Smooth muscle cell (in vitro differentiated cells): ENCODE measurements around the gene RTP2. TPM values are rescaled to one million over a fixed set of nuclear protein-coding genes. Genes with fewer than 3 reads are reported as not detected.

ENCODE experiments used
- DNase-seq: peaks from one replicate; lab custom pipeline; 2025; ENCODE audit not compliant: unreplicated experiment; lab: John Stamatoyannopoulos, UW
- H2AFZ ChIP-seq: fragments of 200-600 bp; sonication (generic); 2 replicates; pipeline ENCODE4 v1.6.0; 2016; ENCODE audit warnings: antibody characterized with exemption, low read depth, mild to moderate bottlenecking
- H3F3A ChIP-seq: fragments of 200-600 bp; sonication (generic); 2 replicates; pipeline ENCODE4 v1.6.0; 2017; ENCODE audit warnings: antibody characterized with exemption, low read depth
- H3K27ac ChIP-seq: fragments of 200-600 bp; sonication (generic); 2 replicates; pipeline ENCODE4 v1.5.1; 2016; ENCODE audit warnings: low read depth, mild to moderate bottlenecking
- H3K27me3 ChIP-seq: fragments of 200-600 bp; sonication (generic); 2 replicates; pipeline ENCODE4 v1.6.1; 2016; ENCODE audit warnings: low read depth, mild to moderate bottlenecking
- H3K36me3 ChIP-seq: fragments of 200-600 bp; sonication (generic); 2 replicates; pipeline ENCODE4 v1.5.1; 2016; ENCODE audit warnings: low read depth
- H3K4me1 ChIP-seq: fragments of 200-600 bp; sonication (generic); 2 replicates; pipeline ENCODE4 v1.5.1; 2016; ENCODE audit warnings: low read depth
- H3K4me2 ChIP-seq: fragments of 200-600 bp; sonication (generic); 2 replicates; pipeline ENCODE4 v1.6.0; 2016; ENCODE audit warnings: mild to moderate bottlenecking
- H3K4me3 ChIP-seq: fragments of 200-600 bp; sonication (generic); 2 replicates; pipeline ENCODE4 v1.5.1; 2016; ENCODE audit warnings: mild to moderate bottlenecking
- H3K79me2 ChIP-seq: fragments of 200-600 bp; sonication (generic); 2 replicates; pipeline ENCODE4 v1.6.0; 2016; ENCODE audit warnings: low read depth, mild to moderate bottlenecking
- H3K9ac ChIP-seq: fragments of 200-600 bp; sonication (generic); 2 replicates; pipeline ENCODE4 v1.6.0; 2016; ENCODE audit warnings: low read depth
- H3K9me3 ChIP-seq: fragments of 200-600 bp; sonication (generic); replicated peaks from 2 replicates; pipeline ENCODE4 v1.5.1; 2016; ENCODE audit warnings: low read depth
- H4K20me1 ChIP-seq: fragments of 200-600 bp; sonication (generic); 2 replicates; pipeline ENCODE4 v1.6.0; 2016; ENCODE audit warnings: low read depth
- CTCF ChIP-seq: fragments of 200-600 bp; sonication (generic); IDR thresholded peaks from 2 replicates; pipeline ENCODE4 v1.5.1; 2017; ENCODE audit warnings: borderline replicate concordance, mild to moderate bottlenecking, antibody characterized with exemption; ENCODE audit not compliant: insufficient read depth, poor library complexity, severe bottlenecking
- WGBS: methylation state at CpG from one replicate; pipeline ENCODE4 v1.1.7; 2016; ENCODE audit warnings: low lambda C conversion rate; 5-methylcytosine and 5-hydroxymethylcytosine counted together
- polyA plus RNA-seq: library from polyadenylated mRNA; unstranded; fragments of >200 nt; fragmentation: Nextera tagmentation; extraction: Ambion mirVana; gene quantifications from 2 replicates; pipeline ENCODE4 v1.2.1, GENCODE V29; 2016
- total RNA-seq: library from RNA; depleted of rRNA; stranded (reverse); fragments of >200 nt; gene quantifications from 2 replicates; pipeline ENCODE4 v1.2.3, GENCODE V29; 2014

RTP2 gene
- total and polyA plus RNA-seq, 2 experiments from 2014 or later, result not detected

- no peak for DNase-seq
- Histone ChIP-seq H3K4me1 (peaks cover 4% of the 10 kb centered on the region), H3K27ac (no peak overlapping the region), H3K27me3 (no peaks in the 10 kb centered on the region), H3K79me2 (no peaks in the 10 kb centered on the region), H3K9me3 (no peaks in the 10 kb centered on the region), H3K4me2 (no peak overlapping the region), H3K36me3 (peaks cover 18% of the 10 kb centered on the region), H2AFZ (no peak overlapping the region), H4K20me1 (no peaks in the 10 kb centered on the region), H3K4me3 (no peak overlapping the region), H3F3A (no peaks in the 10 kb centered on the region), H3K9ac (no peak overlapping the region)
- no peak for TF ChIP-seq CTCF
- 97% methylated on average over 5 of the region's 5 CpGs for WGBS
Observed at GRCh38 chr3:187718802-187719201, 16.4 kb upstream of the RTP2 start.

- peaks cover 6% of the 10 kb centered on the region for H3K36me3 ChIP-seq
- no peaks in the 10 kb centered on the region for H3K9me3 ChIP-seq
- H2AFZ ChIP-seq, result no peak overlapping the region
- H3K4me3 ChIP-seq, result no peak overlapping the region
- DNase-seq, result no peak
- H3K79me2 ChIP-seq, result no peaks in the 10 kb centered on the region
- H3K4me2 ChIP-seq, result no peak overlapping the region
- H4K20me1 ChIP-seq, result no peaks in the 10 kb centered on the region
- H3K4me1 ChIP-seq, result peaks cover 4% of the 10 kb centered on the region
- no peak for TF ChIP-seq CTCF
- WGBS, result 68% methylated on average over 1 of the region's 1 CpG
- no peak overlapping the region for H3K27ac ChIP-seq
- no peak overlapping the region for H3K9ac ChIP-seq
- no peaks in the 10 kb centered on the region for H3F3A ChIP-seq
- no peaks in the 10 kb centered on the region for H3K27me3 ChIP-seq
Observed at GRCh38 chr3:187717572-187717971, 15.2 kb upstream of the RTP2 start.

GRCh38 chr3:187714404-187714979, 12.1 kb upstream of the RTP2 start:
- H3K4me3 ChIP-seq, result no peak overlapping the region
- H3K27ac ChIP-seq, result no peak overlapping the region
- no peaks in the 10 kb centered on the region for H3K4me1 ChIP-seq
- WGBS, result 16% methylated on average over 4 of the region's 4 CpGs
- peak; percentile 18 for DNase-seq
- H3F3A ChIP-seq, result no peaks in the 10 kb centered on the region
- no peak overlapping the region for H3K9ac ChIP-seq
- H3K36me3 ChIP-seq, result no peaks in the 10 kb centered on the region
- H2AFZ ChIP-seq, result no peak overlapping the region
- no peaks in the 10 kb centered on the region for H3K27me3 ChIP-seq
- H4K20me1 ChIP-seq, result no peaks in the 10 kb centered on the region
- H3K79me2 ChIP-seq, result no peaks in the 10 kb centered on the region
- H3K4me2 ChIP-seq, result no peak overlapping the region
- peak; percentile 94 for TF ChIP-seq CTCF
- H3K9me3 ChIP-seq, result no peaks in the 10 kb centered on the region

GRCh38 chr3:187713504-187713903, 11.1 kb upstream of the RTP2 start:
- DNase-seq, result no peak
- H4K20me1 ChIP-seq, result no peaks in the 10 kb centered on the region
- H3K27me3 ChIP-seq, result no peaks in the 10 kb centered on the region
- TF ChIP-seq CTCF, result no peak
- no peak overlapping the region for H2AFZ ChIP-seq
- no peaks in the 10 kb centered on the region for H3K9me3 ChIP-seq
- H3K79me2 ChIP-seq, result no peaks in the 10 kb centered on the region
- H3K9ac ChIP-seq, result no peak overlapping the region
- no peak overlapping the region for H3K4me2 ChIP-seq
- no peaks in the 10 kb centered on the region for H3K36me3 ChIP-seq
- H3K4me3 ChIP-seq, result no peak overlapping the region
- H3K4me1 ChIP-seq, result no peaks in the 10 kb centered on the region
- H3K27ac ChIP-seq, result no peak overlapping the region
- H3F3A ChIP-seq, result no peaks in the 10 kb centered on the region
- WGBS, result 90% methylated on average over 2 of the region's 2 CpGs
